K562 (cell line): ENCODE results near the gene ADAT1.

Experiments used
- GABPB1 ChIP-seq: sonication (generic); formaldehyde crosslinking; IDR thresholded peaks from 2 replicates; pipeline ENCODE4 v1.8.0; 2022; ENCODE audit warnings: mild to moderate bottlenecking, missing genetic modification reagents
- HMGN3 ChIP-seq: IDR thresholded peaks from 2 replicates; pipeline ENCODE4 v1.6.1; 2011; ENCODE audit warnings: borderline replicate concordance, low read depth, mild to moderate bottlenecking, mixed read lengths, low read length; ENCODE audit not compliant: insufficient read length; ENCODE audit errors: extremely low read depth
- PHF21A ChIP-seq: fragments of 450-650 bp; IDR thresholded peaks from 2 replicates; pipeline ENCODE4 v1.6.1; 2017; ENCODE audit warnings: low read depth, borderline replicate concordance
- SRSF1 ChIP-seq: fragments of 200-400 bp; formaldehyde crosslinking; IDR thresholded peaks from 2 replicates; pipeline ENCODE4 v1.6.1; 2017; ENCODE audit warnings: mild to moderate bottlenecking, low read depth, low read length, moderate library complexity
- ZKSCAN1 ChIP-seq: fragments of 150-350 bp; IDR thresholded peaks from 2 replicates; pipeline ENCODE4 v1.6.1; 2016; ENCODE audit warnings: low read depth, low read length
- TF ChIP-seq, protein P1 (sequence below), 3 experiments: IDR thresholded peaks in 2 of 3; conservative IDR thresholded peaks in 1 of 3; 2 replicates each; pipeline ENCODE4 v1.5.1; 2011 to 2012; ENCODE audit warnings: low read length in 3 of 3, mild to moderate bottlenecking in 3 of 3, control low read depth in 2 of 3, improper control_type of control experiment in 1 of 3, inconsistent platforms in 1 of 3, low read depth in 1 of 3, mixed read lengths in 1 of 3, moderate library complexity in 1 of 3; ENCODE audit not compliant: insufficient read depth in 2 of 3

DNA sequence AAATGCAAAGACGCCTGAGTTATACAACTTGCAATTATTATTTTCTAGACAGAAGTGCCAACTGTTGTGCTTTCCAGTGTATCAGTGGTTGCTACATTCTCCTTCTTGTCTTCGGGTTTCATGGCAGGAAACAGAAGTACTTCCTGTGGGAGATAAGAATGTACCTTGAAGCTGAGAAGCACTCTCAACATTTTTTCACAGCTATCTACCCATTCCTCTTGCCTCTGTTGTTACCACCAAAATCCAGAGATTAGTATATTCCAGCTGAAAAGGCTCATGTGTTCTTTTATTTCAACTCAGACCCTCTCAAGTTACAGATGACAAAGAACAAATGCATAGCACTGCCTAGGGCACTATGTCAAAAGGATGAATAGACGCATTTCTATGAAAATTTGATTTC is 4.8 kb upstream of the ADAT1 start:
- TF ChIP-seq PHF21A (no peak), HMGN3 (no peak), GABPB1 (CRISPR knock-in tag) (no peak), SRSF1 (no peak), ZKSCAN1 (no peak)
- TF ChIP-seq, protein P1, sequence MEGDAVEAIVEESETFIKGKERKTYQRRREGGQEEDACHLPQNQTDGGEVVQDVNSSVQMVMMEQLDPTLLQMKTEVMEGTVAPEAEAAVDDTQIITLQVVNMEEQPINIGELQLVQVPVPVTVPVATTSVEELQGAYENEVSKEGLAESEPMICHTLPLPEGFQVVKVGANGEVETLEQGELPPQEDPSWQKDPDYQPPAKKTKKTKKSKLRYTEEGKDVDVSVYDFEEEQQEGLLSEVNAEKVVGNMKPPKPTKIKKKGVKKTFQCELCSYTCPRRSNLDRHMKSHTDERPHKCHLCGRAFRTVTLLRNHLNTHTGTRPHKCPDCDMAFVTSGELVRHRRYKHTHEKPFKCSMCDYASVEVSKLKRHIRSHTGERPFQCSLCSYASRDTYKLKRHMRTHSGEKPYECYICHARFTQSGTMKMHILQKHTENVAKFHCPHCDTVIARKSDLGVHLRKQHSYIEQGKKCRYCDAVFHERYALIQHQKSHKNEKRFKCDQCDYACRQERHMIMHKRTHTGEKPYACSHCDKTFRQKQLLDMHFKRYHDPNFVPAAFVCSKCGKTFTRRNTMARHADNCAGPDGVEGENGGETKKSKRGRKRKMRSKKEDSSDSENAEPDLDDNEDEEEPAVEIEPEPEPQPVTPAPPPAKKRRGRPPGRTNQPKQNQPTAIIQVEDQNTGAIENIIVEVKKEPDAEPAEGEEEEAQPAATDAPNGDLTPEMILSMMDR (IDR thresholded peaks at IDR 0.05 in 2 of 3, conservative IDR thresholded peaks at IDR 0.05 in 1 of 3; ENCODE audit: insufficient read depth in 2 of 3, low read depth in 1 of 3, low read length in 3 of 3), result no peak
